DND-41 (cell line): ENCODE data around the gene IREB2.

Source experiments
- CTCF ChIP-seq: IDR thresholded peaks from 2 replicates; pipeline ENCODE4 v1.5.1; 2012; ENCODE audit warnings: borderline replicate concordance, low read length, moderate library complexity, mild to moderate bottlenecking; ENCODE audit not compliant: poor library complexity, severe bottlenecking; ENCODE audit errors: extremely low read depth
- EZH2 ChIP-seq: IDR thresholded peaks from 3 replicates; pipeline ENCODE4 v1.6.1; 2012; ENCODE audit warnings: borderline replicate concordance, low read depth, mild to moderate bottlenecking, moderate library complexity, low read length, inconsistent platforms; ENCODE audit not compliant: severe bottlenecking

DNA sequence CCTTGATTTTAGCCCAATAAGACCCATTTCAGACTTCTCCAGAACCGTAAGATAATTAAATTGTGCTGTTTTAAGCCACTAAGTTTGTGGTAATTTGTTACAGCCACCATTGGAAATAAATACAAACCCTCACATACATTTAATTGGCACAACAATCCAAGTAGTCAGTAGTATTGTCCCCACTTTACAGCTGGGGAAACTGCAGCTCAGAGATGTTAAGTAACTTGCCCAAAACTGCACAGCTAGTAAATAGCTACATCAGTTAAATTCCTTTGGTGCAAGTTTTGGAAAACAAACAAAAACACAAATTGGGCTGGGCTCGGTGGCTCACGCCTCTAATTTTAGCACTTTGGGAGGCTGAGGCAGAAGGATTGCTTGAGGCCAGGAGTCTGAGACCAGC lies 13.3 kb upstream of the IREB2 start:
- no peak for TF ChIP-seq CTCF
- no peak for TF ChIP-seq EZH2
